ENCODE measurements around the gene TIMM10B.
A peak's percentile ranks its signal among the peaks of the same experiment; 100 is the strongest.

Gene TIMM10B

DNA sequence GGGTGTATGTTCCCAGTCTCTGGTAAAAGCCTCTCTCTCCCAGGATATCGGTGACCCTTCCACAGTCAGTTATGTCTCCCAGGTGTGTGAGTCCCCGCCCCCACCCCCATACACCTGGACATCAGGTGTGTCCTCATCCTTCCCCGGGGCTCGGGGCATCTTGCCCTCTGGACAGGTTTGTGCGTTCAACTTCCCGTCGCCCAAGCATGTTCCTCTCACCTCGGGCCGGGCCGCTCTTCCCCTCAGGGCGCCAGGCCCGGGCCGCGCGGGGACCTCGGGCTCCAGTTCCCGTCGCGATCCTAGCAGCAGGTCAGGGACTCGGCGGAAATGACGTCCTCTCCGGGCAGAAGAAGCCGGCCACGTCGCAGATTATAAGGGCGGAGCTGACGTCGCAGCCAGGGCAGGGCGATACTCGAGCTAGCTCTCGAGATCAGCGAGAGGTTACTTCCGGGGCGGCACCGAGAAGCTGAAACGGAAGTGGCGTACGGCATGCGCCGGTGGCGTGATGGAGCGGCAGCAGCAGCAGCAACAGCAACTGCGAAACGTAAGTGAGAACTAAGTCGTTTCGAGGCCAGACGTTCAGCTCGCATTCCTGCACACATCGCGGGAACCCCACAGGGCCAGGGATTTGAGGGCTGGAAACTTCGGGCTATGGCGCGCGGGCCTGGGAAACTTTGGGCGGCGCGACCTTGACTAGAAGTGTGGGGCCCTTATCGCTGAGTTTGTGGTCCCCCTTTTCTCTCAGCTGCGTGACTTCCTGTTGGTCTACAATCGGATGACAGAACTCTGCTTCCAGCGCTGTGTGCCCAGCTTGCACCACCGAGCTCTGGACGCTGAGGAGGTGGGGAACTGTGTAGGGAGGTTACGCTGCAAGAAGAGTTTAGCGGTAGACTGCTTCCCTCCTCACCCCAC is at the start of gene TIMM10B, which contains the start of gene ARFIP2:
Gene TIMM10B (plus strand): TSS at position 490 of the 912 bp plus-strand sequence. CDS start 16 bp downstream, at position 506.
Gene ARFIP2 (minus strand): TSS at position 320 of the 912 bp plus-strand sequence. CDS start 910 bp downstream, outside the sequence.
- peak; percentile 97 for DNase-seq (ENCODE audit: extremely low spot score)
- CTCF ChIA-PET, result interaction anchor here (0.7 kb wide), 1 partner anchor 102 kb away, joined by 3 read pairs; no protein-coding TSS in a partner anchor
- POLR2A ChIA-PET, result interaction anchor here (0.7 to 2.8 kb wide), 16 partner anchors 9 to 202 kb away, joined by 3 to 22 read pairs (median 4); partner anchors contain the start of genes APBB1, ILK, MRPL17 and SMPD1
- TF ChIP-seq L3MBTL2 (conservative IDR thresholded peaks at IDR 0.05) (peak; percentile 72), PKNOX1 (IDR thresholded peaks at IDR 0.05) (peak; percentile 24; the same call in 1 of the 2 replicates), FOXK2 (IDR thresholded peaks at IDR 0.05) (no peak), ELF4 (IDR thresholded peaks at IDR 0.05) (peak; percentile 70)

DNA sequence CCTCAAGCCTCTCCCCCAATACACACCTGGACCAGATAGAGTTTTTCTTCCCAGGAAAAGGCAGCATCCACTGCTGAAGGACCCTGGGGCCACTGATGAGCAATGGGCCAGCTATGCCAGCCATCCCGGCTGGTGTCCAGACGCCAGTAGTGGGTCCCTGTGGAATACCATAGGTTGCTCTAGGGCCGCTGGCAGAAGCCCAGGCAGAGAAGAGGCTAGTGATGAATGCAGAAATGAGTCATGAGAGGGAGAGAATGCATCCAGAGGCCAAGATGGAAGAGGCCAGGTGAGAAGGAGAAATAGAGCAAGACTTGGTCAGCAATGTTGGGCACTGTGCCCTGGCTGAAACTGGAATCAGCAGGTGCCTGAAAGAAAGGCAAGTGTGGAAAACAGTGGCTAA is 49.4 kb upstream of the TIMM10B start:
- DNase-seq (ENCODE audit: extremely low spot score), result no peak
- ChIA-PET CTCF (no interaction called here), POLR2A (interaction anchor here (1.6 kb wide), 1 partner anchor 9 kb away, joined by 3 read pairs; the partner anchor contains the start of gene HPX)
- TF ChIP-seq PKNOX1 (IDR thresholded peaks at IDR 0.05) (no peak), FOXM1 (IDR thresholded peaks at IDR 0.05; ENCODE audit: borderline replicate concordance) (no peak), NFRKB (IDR thresholded peaks at IDR 0.05) (no peak), L3MBTL2 (conservative IDR thresholded peaks at IDR 0.05) (no peak), FOXA1 (IDR thresholded peaks at IDR 0.05) (no peak), ELF4 (IDR thresholded peaks at IDR 0.05) (no peak), BHLHE40 (IDR thresholded peaks at IDR 0.05; ENCODE audit: borderline replicate concordance) (no peak), CTBP1 (IDR thresholded peaks at IDR 0.05; ENCODE audit: borderline replicate concordance) (no peak), LEF1 (IDR thresholded peaks at IDR 0.05; ENCODE audit: borderline replicate concordance) (no peak), ARNT (IDR thresholded peaks at IDR 0.05) (no peak), TARDBP (IDR thresholded peaks at IDR 0.05) (no peak), SUZ12 (IDR thresholded peaks at IDR 0.05) (no peak), HDGF (IDR thresholded peaks at IDR 0.05; ENCODE audit: borderline replicate concordance) (no peak), SP1 (IDR thresholded peaks at IDR 0.05) (no peak), ZNF384 (IDR thresholded peaks at IDR 0.05) (no peak), FOXK2 (IDR thresholded peaks at IDR 0.05) (no peak)

DNA sequence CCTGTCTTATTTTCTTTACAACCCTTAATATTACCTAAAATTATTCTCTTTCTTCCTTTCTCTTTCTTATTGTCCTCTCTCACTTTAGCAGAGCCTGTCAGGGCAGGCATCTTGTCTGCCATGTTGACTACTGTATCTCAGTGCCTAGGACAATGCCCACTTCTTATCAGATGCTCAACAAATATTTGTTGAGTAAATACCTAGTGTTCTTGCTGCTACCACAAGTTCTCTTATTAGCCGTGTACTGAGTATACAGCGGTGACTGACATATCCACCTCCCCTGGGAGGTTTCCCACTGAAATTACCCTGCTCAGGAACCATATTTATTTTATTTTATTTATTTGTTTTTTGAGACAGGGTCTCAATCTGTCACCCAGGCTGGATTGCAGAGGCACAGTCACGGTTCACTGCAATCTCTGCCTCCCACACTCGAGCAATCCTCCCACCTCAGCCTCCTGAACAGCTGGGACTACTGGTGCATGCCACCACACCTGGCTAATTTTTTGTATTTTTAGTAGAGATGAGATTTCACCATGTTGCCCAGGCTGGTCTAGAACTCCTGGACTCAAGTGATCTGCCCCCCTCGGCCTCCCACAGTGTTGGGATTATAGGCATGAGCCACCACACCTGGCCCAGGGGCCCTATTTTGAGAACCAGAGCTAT is 47.2 kb upstream of the TIMM10B start:
- CTCF ChIA-PET, result no interaction called here
- no peak for TF ChIP-seq FOXA1 (IDR thresholded peaks at IDR 0.05)
- TF ChIP-seq CTBP1 (IDR thresholded peaks at IDR 0.05; ENCODE audit: borderline replicate concordance), result no peak
- no peak for TF ChIP-seq ZNF384 (IDR thresholded peaks at IDR 0.05)
- no peak for TF ChIP-seq PKNOX1 (IDR thresholded peaks at IDR 0.05)
- TF ChIP-seq HDGF (IDR thresholded peaks at IDR 0.05; ENCODE audit: borderline replicate concordance), result no peak
- TF ChIP-seq FOXK2 (IDR thresholded peaks at IDR 0.05), result no peak
- TF ChIP-seq SUZ12 (IDR thresholded peaks at IDR 0.05), result no peak
- no peak for TF ChIP-seq SP1 (IDR thresholded peaks at IDR 0.05)
- no peak for TF ChIP-seq BHLHE40 (IDR thresholded peaks at IDR 0.05; ENCODE audit: borderline replicate concordance)
- TF ChIP-seq ARNT (IDR thresholded peaks at IDR 0.05), result no peak
- TF ChIP-seq ELF4 (IDR thresholded peaks at IDR 0.05), result no peak
- no peak for TF ChIP-seq L3MBTL2 (conservative IDR thresholded peaks at IDR 0.05)
- no peak for TF ChIP-seq FOXM1 (IDR thresholded peaks at IDR 0.05; ENCODE audit: borderline replicate concordance)
- TF ChIP-seq TARDBP (IDR thresholded peaks at IDR 0.05), result no peak
- no peak for TF ChIP-seq NFRKB (IDR thresholded peaks at IDR 0.05)
- TF ChIP-seq LEF1 (IDR thresholded peaks at IDR 0.05; ENCODE audit: borderline replicate concordance), result no peak
- POLR2A ChIA-PET, result no interaction called here
- no peak for DNase-seq (ENCODE audit: extremely low spot score)

GRCh38 chr11:6437423-6437822 is 43.9 kb upstream of the TIMM10B start:
- TF ChIP-seq PKNOX1 (IDR thresholded peaks at IDR 0.05) (no peak), BHLHE40 (IDR thresholded peaks at IDR 0.05; ENCODE audit: borderline replicate concordance) (no peak)
- CTCF ChIA-PET, result interaction anchor here (0.7 to 3.5 kb wide), 3 partner anchors 59 to 280 kb away, joined by 3 to 30 read pairs (median 7); no protein-coding TSS in a partner anchor
- POLR2A ChIA-PET, result interaction anchor here (2.4 kb wide), 1 partner anchor 18 kb away, joined by 13 read pairs; the partner anchor contains the start of gene APBB1
- DNase-seq (ENCODE audit: extremely low spot score), result no peak

DNA sequence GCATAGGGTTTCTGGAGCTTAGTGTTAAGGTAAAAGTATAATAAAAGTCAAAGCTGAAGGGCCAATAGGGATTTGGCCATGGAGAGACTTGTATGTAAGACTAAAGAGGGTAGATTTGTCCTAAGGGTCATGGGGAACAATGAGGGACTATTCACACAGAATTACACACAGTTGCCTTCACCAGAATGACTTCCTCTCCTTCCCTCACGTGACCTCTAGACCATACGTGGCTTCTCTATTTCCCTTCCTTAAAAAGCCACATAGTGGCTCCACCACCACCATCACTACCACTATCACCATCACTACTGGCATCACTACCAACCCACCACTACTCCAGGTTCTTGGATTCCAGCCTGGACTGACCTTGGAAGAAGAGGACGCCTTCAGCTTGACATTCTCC is 43.3 kb upstream of the TIMM10B start:
- TF ChIP-seq L3MBTL2 (conservative IDR thresholded peaks at IDR 0.05) (no peak), ARNT (IDR thresholded peaks at IDR 0.05) (no peak)
- POLR2A ChIA-PET, result interaction anchor here (1.6 to 2.4 kb wide), 2 partner anchors 19 to 43 kb away, joined by 6 to 13 read pairs; partner anchors contain the start of genes APBB1, ARFIP2 and TIMM10B
- no peak for DNase-seq (ENCODE audit: extremely low spot score)
- CTCF ChIA-PET, result interaction anchor here (0.7 to 3.5 kb wide), 6 partner anchors 14 to 279 kb away, joined by 3 to 30 read pairs (median 6); no protein-coding TSS in a partner anchor
